COLO668 (cell line): ENCODE measurements around the gene RGS14.
"Not testable (repeated sequence)": the region's sequence is repeated elsewhere in the genome, so short reads cannot be mapped to it uniquely, and the experiment has no call there.

Source experiments
- DNase-seq: peaks from one replicate; lab custom pipeline; 2025; ENCODE audit not compliant: unreplicated experiment; lab: John Stamatoyannopoulos, UW

RGS14 gene

DNA sequence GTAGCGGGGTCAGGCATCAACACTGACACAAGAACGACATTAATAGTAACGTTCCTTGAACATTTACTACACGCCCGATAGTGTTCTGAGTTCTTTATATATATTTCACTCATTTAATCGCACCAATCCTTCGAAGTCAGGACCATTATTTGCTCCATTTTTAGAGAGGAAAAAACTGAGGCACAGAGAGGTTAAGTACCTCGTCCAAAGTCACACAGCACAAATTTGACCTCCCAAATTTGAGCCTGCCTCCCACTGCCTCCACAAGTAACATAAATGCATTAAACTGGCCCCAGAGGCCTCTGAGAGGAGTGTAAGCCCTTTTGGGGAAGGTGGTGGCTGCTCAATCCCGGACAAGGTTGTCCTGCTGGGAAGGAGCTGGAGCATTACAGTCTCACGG is 5.8 kb downstream of the RGS14 start:
- no peak for DNase-seq

DNA sequence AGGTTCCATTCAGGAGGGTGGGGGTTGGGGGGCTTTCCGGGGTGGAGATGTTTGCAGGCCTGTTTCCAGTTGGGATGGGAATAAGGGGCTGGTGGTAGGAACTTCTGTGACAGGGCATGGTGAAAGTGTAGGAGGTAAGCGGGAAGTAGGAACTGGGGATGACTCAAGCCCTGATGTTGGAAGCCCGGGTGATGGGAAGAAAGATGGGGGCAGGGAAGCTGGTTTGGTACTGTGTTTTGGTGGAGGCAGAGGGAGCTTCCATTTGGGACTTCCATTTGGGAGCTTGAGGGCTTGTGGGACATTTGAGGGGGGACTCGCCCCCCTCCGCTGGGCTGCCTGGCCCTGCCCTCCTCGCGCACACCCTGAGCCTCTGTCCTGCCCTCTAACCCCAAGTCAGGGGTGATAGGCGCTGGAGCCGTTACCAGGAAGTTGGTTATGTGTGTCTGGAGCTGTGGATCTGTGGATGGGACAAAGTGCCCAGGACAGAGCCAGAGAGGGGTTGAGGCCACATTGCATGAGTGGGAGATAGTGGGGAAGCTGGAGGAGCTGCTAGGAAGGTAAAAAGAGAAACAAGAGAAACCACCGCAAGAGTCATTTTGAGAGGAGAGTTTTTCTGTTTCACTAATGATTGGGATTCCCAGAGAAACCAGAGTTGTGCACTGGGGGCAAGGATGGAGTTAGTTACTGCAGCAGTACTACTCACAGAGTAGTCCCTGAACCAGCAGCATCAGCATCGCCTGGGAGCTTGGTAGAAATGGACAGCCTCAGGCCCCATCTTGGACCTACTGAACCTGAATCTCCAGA is 6.6 kb downstream of the RGS14 start:
- DNase-seq: no peak

DNA sequence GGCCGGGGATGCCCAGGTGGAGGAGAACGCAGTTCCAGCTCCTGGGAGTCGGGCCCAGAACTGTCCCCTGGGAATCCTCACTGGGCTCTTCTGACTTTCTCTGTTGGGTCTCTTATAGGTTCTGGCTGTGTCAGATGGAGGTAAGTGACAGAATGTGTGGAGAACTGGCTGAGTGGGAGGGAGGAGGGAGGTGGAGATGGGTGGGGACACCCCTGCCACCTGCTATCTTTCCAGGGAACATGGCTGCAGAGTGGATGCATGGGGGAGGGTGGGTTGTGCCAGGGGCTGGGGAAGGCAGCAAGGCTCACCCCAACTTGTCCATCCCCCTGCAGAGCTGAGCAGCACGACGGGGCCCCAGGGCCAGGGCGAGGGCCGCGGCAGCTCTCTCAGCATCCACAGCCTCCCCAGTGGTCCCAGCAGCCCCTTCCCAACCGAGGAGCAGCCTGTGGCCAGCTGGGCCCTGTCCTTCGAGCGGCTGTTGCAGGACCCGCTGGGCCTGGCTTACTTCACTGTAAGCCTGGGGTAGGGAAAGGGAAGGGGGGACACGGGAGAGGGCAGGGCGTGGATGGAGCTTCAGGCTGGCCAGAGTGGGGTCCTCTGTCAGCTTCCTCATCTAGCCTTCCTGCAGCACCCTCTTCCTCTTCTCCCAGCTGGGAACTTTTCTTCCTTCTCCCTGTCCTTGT is 8.3 kb downstream of the RGS14 start:
- DNase-seq: no peak

DNA sequence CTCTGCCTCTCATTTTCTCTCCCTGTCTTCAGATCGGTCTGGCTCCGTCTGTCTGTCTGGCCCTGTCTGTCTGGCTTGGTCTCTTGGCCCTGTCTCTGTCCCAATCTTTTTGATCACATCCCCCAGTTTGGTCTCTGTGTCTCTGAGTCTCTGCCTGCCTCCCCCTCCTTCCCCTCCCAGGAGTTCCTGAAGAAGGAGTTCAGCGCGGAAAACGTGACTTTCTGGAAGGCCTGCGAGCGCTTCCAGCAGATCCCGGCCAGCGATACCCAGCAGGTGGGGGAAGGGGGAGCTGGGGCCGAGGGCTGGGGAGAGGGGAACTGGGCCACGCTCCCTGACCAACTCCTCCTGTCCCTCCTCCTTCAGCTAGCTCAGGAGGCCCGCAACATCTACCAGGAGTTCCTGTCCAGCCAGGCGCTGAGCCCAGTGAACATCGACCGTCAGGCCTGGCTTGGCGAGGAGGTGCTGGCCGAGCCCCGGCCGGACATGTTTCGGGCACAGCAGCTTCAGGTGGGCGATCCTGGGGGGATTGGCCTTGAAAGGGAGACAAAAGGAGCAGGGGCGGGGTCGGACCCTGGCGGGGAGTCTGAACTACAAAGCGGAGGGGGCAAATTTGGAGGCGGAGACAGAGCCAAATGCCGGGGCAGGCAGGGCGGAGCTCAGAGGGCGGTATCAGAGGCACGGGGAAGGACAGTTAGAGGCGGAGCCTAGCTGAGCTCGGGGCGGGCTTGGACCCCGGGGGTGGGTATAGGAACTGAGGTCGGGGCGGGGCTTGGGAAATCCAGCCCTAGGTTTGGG is 9.0 kb downstream of the RGS14 start:
- no peak for DNase-seq

DNA sequence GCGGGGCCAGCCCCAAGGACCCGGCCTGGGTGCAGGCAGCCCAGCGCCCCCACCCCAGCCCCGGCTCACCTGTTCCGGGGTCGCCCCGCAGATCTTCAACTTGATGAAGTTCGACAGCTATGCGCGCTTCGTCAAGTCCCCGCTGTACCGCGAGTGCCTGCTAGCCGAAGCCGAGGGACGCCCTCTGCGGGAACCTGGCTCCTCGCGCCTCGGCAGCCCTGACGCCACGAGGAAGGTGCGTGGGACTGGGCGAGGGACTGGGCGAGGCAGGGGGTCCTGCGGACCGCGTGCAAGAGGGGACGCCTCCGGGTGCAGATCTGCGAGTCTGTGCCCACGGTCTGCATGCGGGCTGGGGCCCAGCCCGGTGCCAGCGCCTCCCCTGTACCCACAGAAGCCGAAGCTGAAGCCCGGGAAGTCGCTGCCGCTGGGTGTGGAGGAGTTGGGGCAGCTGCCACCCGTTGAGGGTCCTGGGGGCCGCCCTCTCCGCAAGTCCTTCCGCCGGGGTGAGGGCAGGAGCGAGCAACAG is 9.7 kb downstream of the RGS14 start:
- DNase-seq: no peak

DNA sequence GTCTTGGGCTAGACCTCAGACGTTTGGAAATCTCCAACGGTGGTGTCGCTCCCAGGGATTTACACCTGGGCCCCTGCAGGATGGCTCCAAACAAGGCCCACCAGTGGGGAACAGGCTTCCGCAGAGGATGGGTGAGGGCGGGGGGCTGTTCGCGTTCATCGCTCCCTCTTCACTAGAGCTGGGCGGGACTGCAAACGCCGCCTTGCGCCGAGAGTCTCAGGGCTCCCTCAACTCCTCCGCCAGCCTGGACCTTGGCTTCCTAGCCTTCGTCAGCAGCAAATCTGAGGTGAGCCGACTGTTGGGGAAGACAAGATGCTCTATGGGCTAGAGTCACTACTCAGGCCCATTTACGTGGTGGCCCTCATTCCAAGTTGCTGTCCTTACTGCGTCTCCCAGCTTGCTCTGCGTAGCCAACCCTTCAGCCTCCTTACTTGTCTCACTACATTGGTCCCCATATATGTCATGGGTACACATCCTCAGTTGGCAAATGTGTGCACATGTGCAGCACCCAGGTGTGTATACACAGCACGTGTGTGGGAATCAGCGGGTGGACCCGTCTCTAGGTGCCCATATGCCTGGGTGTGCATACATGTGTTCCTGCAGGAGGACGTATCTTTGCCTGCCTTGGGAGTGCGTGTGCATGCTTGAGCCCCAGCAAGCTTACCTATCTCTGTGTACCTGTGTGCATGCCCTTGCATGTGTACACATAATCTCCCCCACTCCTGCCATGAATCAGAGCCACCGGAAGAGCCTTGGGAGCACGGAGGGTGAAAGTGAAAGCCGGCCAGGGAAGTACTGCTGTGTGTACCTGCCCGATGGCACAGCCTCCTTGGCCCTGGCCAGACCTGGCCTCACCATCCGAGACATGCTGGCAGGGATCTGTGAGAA is 10.5 kb downstream of the RGS14 start:
- no peak for DNase-seq

DNA sequence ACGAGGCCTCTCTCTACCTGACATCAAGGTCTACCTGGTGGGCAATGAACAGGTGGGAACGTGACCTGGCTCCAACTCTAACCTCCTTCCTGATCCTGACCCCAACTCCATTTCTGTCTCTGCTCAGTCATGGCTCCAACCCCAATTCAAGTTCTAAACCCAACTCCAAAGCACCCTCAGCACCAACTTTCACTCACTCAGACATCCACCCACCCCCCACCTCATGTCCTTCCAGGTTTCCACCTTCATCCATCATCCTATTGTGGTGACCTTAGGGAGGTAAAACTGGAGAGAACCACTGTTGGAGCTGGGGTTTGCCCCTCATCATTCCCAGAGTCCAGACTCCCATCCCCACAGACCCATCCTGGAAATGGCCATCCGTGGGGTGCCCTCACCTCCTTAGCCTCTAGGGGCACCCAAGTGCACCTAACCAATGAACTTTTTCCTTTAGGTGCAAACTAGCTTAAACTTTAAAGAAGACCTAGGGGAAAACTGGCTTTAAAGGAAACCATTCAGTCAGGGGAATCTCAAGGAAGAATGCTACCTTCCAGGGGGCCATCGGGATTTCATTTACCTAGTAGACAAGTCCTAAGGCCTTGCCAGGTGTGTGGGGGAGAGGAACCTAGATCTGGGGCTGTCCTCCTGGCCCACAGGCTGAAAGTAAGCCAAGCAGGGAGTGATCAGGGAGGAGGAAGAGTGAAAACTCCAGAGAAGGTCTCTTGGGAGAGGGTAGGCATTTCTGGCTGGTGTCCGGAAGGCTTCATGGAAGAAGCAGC is 11.3 kb downstream of the RGS14 start:
- DNase-seq: no peak

DNA sequence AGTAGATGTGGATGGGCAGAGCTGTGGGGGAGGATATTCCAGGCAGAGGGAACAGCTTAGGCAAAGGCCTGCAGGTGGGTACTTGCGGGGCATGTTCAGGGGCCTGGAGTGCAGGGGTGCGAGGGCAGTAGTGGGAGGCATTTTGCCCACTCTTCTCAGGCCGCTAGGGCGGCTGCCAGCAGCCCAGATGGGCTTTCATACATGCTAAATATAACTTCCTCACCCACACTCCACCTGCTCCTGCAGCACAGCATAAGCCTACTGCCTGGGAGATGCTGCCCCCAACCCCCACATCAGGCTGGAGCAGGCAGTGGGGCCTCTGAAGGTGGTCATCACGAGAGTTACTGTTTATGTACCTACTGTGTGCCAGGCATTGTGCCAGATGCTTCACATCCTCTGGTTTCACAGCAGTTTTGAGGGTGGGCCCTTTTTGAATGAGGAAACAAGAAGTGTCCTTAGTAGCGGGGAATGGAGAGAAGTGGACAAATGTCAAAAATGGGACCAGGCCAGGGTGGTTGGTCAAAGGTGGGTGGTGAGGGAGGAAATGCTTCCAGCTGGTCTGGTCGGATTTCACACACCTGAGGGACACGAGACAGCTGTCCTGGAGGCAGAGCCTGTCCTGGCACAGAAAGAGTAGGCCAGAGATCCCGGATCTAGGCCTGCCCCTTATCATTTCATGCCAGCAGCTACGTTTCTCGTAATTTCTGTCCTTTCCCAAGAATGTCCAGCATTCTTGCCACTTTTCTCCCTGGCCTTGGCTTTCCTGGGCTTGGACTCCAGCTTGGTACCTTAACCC is 12.1 kb downstream of the RGS14 start:
- DNase-seq: no peak

DNA sequence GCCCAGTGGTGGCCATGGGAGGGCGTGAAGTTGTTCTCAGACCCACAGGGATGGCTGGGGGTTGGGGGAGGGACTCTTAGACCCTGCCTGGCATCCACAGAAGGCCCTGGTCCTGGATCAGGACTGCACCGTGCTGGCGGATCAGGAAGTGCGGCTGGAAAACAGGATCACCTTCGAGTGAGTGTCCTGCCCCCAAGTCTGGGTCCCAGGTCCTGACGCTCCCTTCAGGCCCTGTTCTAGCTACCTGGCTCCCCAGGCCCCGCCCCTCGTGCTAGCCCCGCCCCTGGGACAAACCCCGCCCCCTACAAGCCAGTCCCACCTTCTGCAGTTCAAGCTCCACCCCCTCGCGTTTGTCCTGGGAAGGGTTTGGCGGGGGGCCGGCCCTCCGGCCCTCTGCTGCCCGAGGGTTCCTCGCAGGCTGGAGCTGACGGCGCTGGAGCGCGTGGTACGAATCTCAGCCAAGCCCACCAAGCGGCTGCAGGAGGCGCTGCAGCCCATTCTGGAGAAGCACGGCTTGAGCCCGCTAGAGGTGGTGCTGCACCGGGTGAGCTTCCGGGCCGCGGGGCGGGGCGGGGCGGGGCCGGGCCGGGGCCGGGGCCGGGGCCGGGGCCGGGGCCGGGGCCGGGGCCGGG is 12.9 kb downstream of the RGS14 start:
- peak; percentile 61 for DNase-seq

DNA sequence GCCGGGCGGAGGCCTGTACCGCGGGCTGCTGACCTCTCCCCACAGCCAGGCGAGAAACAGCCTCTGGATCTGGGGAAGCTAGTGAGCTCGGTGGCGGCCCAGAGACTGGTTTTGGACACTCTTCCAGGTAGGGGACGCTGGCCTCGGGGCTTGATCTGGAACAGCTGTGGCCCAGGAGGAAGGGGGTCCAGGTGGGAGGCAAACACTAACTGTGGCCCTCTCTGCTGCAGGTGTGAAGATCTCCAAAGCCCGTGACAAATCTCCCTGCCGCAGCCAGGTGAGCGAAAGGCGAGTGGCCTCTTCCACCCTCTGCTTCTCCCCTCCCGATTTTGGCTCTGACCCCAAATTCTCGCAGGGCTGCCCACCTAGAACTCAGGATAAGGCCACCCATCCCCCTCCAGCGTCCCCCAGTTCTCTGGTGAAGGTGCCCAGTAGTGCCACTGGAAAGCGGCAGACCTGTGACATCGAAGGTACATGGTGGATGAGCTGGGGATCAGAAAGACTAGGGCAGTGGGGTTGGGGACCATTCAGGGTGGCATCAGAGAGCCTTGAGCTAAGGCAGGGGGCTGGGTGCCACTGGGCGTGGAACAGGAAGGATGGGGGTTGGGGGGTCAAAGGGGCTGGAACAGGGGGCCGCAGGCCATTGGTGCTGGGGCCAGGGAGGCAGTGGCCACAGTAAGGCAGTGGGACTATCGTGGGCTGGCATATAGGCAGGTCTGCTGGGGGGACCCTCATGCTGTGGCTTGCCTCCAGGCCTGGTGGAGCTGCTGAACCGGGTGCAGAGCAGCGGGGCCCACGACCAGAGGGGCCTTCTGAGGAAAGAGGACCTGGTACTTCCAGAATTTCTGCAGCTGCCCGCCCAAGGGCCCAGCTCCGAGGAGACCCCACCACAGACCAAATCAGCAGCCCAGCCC is 13.7 kb downstream of the RGS14 start:
- DNase-seq: no peak

DNA sequence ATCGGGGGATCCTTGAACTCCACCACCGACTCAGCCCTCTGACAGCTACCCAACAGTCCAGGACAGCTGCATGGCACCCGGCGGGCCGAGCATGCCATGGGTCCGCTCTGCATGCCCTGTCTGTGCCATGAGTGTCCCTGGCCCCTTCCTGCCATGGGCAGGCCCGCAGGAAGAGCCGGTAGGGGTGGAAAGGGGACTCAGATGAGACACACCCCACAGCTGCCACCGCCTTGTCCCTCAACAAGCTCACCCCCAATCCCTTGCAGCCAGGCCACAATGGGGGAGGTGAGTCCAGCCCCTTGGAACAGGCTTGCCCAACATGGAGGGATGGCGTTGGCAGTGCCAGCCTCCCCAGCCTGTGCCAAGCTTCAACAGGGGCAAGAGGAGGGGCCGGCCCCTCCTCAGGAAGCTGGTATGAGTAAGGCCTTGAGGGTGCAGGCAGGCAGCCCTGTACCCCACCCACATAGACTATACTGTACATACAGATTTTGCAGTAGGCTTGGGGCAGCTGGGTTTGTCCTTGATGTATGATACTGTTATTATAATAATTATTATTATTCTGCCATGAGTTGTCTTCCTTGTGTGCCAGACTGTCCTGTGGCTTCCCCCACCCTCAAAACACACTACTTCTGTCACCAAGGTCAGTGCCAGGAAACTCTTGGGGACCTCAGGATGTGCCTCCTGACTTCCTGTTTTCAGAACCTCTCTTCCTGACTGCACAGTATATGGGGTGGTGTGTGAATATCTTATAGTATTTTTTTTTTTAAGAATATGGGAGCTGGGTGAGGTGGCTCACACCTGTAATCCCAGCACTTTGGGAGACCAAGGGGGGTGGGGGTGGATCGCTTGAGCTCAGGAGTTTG is 14.5 kb downstream of the RGS14 start:
- DNase-seq: no peak

DNA sequence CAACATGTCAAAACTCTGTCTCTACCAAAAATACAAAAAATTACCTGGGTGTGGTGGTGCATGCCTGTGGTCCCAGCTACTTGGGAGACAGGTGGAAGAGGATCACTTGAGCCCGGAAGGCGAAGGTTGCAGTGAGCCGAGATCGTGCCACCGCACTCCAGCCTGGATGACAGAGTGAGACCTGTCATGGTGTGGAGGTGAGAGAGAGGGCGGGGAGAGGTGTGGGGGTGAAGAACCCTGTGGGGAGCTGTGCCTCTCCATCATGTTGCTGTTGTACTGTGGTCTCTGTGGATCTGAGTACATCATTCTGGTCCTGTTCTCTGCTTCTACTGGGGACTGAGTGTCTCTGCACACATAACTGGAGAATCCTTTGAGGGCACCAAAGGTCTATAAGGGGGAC is 15.2 kb downstream of the RGS14 start:
- no peak for DNase-seq

DNA sequence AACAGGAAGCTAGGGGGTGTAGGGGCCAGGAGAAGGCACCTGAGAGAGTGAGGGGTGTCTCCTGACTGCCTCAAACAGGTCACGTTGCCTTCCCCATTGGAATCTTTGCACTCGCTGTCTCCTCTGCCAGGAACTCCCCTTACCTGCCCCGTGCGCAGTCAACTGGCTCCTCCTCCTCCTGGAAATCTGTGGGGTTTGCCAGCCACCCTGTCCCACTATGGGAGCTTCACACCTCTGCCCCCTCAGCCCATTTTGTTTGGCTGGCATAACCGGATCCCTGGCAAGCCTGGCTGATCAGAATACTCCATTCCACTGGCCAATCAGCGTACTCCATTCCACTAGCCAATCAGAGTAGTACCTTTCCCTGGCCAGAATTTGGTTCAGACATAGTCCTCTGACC is 16.1 kb downstream of the RGS14 start:
- no peak for DNase-seq

DNA sequence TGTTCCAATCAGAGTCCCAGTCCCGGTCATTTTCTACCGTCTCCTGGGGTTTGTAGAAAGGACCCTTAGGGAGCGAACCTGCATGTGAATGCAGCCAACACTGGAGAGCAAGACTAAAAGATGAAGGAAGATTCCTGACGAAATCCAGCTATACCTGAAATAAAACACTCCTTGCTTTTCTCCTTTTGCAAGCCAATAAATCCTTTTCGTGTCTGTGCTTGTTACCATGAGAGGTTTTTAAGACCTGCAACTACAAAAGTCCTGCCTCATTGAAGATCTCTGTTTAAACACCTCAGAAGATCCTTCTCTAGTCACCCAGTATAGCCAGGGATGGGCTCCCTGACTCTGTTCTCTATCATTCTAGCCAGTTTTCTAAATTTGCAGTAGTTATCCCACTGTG is 16.5 kb downstream of the RGS14 start:
- no peak for DNase-seq

DNA sequence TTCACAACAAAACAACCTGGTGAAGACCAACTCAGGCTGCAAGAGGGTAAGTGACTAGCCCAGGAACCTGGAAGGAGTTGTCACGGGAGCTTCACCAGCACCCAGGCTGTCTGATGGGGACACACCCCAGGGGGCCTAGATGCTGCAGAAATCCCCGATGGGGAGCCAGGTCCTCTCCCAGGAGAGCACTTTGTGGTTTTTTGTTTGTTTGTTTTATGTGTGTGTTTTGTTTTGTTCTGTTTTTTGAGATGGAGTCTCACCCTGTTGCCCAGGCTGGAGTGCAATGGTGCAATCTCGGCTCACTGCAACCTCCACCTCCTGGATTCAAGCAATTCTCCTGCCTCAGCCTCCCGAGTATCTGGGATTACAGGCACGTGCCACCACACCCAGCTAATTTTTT is 17.8 kb downstream of the RGS14 start:
- not testable (repeated sequence) for DNase-seq

DNA sequence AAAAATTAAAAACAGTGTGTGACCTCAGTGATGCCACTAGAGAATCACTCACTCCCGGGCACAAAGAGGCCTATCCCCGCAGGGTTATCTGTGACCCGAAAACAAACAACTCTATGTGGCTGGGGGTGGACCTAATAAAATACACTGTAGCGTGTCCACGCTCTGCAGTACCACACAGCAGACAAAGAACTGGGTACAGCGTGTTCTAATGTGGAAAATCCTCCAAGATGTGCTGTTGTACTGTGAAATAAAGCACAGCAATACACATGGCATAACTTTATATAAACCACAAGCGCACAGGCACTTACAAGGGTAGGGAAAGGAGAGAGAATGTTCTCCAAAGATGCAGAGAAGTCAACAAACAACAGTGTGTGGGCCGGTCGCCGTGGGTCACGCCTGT is 18.4 kb downstream of the RGS14 start:
- no peak for DNase-seq
